ENCODE results near the gene SFXN4. TPM values are rescaled to one million over a fixed set of nuclear protein-coding genes. Genes with fewer than 3 reads are reported as not detected.

Gene SFXN4
- total RNA-seq, 1 donor from 2014 or later: 21.7 TPM

DNA sequence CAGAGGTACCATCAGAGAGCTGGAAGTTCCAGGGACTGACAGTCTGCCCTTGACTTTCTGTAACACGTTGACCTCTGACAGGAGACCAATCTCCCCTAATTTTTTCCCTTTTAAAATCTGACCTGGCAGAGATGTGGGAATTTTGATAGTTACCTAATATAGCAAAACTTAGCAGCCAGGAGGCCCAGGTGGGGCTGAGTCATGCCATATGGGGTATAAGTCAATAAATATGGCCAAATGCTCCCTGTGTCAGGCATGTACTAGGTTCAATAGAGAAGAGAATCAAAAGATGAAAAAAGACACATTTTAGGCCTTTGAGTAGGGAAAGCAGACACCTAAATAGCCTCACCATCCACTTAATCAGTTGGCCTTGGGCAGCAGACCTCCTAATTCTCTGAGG is 35.7 kb upstream of the SFXN4 start:
- TF ChIP-seq, protein P1, sequence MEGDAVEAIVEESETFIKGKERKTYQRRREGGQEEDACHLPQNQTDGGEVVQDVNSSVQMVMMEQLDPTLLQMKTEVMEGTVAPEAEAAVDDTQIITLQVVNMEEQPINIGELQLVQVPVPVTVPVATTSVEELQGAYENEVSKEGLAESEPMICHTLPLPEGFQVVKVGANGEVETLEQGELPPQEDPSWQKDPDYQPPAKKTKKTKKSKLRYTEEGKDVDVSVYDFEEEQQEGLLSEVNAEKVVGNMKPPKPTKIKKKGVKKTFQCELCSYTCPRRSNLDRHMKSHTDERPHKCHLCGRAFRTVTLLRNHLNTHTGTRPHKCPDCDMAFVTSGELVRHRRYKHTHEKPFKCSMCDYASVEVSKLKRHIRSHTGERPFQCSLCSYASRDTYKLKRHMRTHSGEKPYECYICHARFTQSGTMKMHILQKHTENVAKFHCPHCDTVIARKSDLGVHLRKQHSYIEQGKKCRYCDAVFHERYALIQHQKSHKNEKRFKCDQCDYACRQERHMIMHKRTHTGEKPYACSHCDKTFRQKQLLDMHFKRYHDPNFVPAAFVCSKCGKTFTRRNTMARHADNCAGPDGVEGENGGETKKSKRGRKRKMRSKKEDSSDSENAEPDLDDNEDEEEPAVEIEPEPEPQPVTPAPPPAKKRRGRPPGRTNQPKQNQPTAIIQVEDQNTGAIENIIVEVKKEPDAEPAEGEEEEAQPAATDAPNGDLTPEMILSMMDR (IDR thresholded peaks at IDR 0.05): no peak
- ChIA-PET POLR2A (no interaction called here), CTCF (interaction anchor here (0.6 to 13.0 kb wide), 4 partner anchors 216 to 334 kb away, joined by 3 to 127 read pairs (median 28); no protein-coding TSS in a partner anchor)
- H3K27ac Mint-ChIP-seq: no peak overlapping the region
- intact Hi-C loops (cut with micrococcal nuclease): no loop called here
- no peaks in the 10 kb centered on the region for H3K9me3 Mint-ChIP-seq
- H3K27me3 Mint-ChIP-seq: peaks cover 3% of the 10 kb centered on the region
- DNase-seq (no peak), ATAC-seq (ENCODE audit: low read depth) (no peak)
- H3K36me3 Mint-ChIP-seq (ENCODE audit: low read depth): no peaks in the 10 kb centered on the region
- no peak overlapping the region for H3K4me3 Mint-ChIP-seq
- peaks cover 7% of the 10 kb centered on the region for H3K4me1 Mint-ChIP-seq

DNA sequence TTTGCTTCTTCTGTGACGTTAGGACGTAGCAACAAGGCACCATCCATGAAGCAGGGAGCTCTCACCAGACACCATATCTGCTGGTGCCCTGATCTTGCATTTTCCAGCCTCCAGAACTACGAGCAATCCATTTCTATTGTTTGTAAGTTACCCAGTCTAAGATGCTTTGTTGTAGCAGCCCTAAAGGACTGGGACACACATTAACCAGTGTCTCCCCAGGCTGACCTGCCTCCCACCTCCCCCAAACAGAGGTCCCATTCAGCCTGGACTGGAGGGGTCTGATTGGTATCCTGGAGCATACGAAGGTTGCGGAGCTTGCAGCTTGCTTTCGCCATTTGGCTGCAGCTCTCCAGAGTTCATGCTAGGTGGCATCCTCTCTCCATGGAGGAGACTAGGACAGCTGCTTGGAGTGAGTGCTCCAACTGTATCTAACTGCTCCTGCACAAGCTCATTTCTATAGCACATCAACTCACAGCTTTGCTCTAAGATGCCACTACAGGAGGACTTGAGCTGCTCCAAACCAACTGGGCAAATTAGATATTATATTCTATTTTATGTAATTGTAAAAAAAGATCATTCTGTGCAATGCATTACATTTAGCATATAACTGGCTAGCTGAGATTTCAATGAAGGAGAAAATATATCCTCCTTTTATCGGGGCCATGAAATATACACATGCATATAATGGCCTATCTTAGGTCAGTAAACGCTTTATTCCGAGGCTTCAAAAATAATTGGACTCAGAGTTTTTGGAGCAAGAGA is 33.9 kb upstream of the SFXN4 start:
- H3K36me3 Mint-ChIP-seq (ENCODE audit: low read depth): no peaks in the 10 kb centered on the region
- H3K27me3 Mint-ChIP-seq: peaks cover 3% of the 10 kb centered on the region
- H3K9me3 Mint-ChIP-seq: no peaks in the 10 kb centered on the region
- peaks cover 3% of the 10 kb centered on the region for H3K4me1 Mint-ChIP-seq
- no peak for DNase-seq
- POLR2A ChIA-PET: interaction anchor here (0.7 to 1.4 kb wide), 5 partner anchors 10 to 344 kb away, joined by 3 to 5 read pairs (median 3); no protein-coding TSS in a partner anchor
- TF ChIP-seq, protein P1 (IDR thresholded peaks at IDR 0.05): no peak
- H3K27ac Mint-ChIP-seq: no peak overlapping the region
- intact Hi-C loops (cut with micrococcal nuclease): loop anchor here (1.0 to 5.0 kb wide), 5 partner anchors 218 to 658 kb away; no protein-coding TSS in a partner anchor
- no peak overlapping the region for H3K4me3 Mint-ChIP-seq
- CTCF ChIA-PET: interaction anchor here (0.7 to 13.0 kb wide), 32 partner anchors 7 to 661 kb away, joined by 3 to 127 read pairs (median 4); partner anchors contain the start of genes GRK5 and RGS10
- peak; percentile 88 for ATAC-seq (ENCODE audit: low read depth)

DNA sequence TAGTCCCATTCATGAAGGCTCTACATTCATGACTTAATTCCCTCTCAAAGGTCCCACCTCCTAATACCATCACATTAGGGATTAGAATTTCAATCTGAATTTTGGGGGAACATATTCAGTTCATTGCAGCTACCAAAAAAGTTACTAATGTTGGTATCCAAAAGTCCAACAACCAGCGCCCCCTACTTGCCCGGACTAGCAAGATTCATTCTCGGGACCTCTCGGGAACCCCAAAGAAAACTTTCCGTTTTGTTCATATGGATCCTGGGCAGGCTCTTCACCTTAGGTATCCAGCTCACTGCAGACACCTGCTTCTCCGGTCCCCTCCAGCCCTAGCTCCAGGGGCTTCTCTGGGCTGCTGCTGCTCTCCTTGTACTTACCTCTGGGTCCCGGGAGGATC is 32.9 kb upstream of the SFXN4 start:
- TF ChIP-seq, protein P1 (IDR thresholded peaks at IDR 0.05): no peak
- no peaks in the 10 kb centered on the region for H3K9me3 Mint-ChIP-seq
- CTCF ChIA-PET: interaction anchor here (0.9 to 13.0 kb wide), 15 partner anchors 8 to 352 kb away, joined by 3 to 127 read pairs (median 11); partner anchors contain the start of genes GRK5 and RGS10
- H3K27me3 Mint-ChIP-seq: peaks cover 3% of the 10 kb centered on the region
- no peaks in the 10 kb centered on the region for H3K36me3 Mint-ChIP-seq (ENCODE audit: low read depth)
- intact Hi-C loops (cut with micrococcal nuclease): loop anchor here (5.0 kb wide), 1 partner anchor 659 kb away; no protein-coding TSS in a partner anchor
- POLR2A ChIA-PET: interaction anchor here (0.6 to 0.8 kb wide), 3 partner anchors 33 to 527 kb away, joined by 3 to 7 read pairs (median 3); partner anchors contain the start of genes INPP5F and SFXN4
- DNase-seq (no peak), ATAC-seq (ENCODE audit: low read depth) (no peak)
- H3K27ac Mint-ChIP-seq: no peak overlapping the region
- H3K4me1 Mint-ChIP-seq: peaks cover 3% of the 10 kb centered on the region
- no peak overlapping the region for H3K4me3 Mint-ChIP-seq

DNA sequence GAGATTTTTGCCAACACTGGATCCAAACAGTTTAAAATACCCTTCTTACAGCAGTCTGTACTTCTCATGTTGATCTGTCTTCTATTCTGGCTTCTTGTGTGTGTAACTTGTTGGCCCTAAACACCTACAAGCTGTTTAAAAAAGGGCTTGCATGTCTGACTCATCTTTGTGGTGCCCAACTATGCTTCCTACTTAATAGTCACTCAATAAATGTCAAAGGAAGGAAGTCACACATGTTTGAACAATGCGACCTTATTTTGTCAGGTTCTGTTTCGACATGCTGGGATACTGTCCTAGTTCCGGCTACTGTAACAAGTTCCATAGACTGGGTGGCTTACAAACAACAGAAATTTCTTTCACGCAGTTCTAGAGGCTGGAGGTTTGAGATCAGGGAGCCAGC is 32.4 kb upstream of the SFXN4 start:
- intact Hi-C loops (cut with micrococcal nuclease): loop anchor here (5.0 kb wide), 1 partner anchor 659 kb away; no protein-coding TSS in a partner anchor
- no peaks in the 10 kb centered on the region for H3K36me3 Mint-ChIP-seq (ENCODE audit: low read depth)
- ChIA-PET CTCF (interaction anchor here (0.9 to 13.0 kb wide), 11 partner anchors 8 to 345 kb away, joined by 3 to 127 read pairs (median 12); partner anchors contain the start of genes GRK5 and RGS10), POLR2A (interaction anchor here (0.6 to 0.8 kb wide), 3 partner anchors 33 to 528 kb away, joined by 3 to 7 read pairs (median 3); partner anchors contain the start of genes INPP5F and SFXN4)
- no peak for DNase-seq
- no peak overlapping the region for H3K27ac Mint-ChIP-seq
- H3K9me3 Mint-ChIP-seq: no peaks in the 10 kb centered on the region
- peaks cover 3% of the 10 kb centered on the region for H3K4me1 Mint-ChIP-seq
- H3K4me3 Mint-ChIP-seq: no peak overlapping the region
- peaks cover 3% of the 10 kb centered on the region for H3K27me3 Mint-ChIP-seq
- no peak for ATAC-seq (ENCODE audit: low read depth)
- TF ChIP-seq, protein P1 (IDR thresholded peaks at IDR 0.05): no peak

DNA sequence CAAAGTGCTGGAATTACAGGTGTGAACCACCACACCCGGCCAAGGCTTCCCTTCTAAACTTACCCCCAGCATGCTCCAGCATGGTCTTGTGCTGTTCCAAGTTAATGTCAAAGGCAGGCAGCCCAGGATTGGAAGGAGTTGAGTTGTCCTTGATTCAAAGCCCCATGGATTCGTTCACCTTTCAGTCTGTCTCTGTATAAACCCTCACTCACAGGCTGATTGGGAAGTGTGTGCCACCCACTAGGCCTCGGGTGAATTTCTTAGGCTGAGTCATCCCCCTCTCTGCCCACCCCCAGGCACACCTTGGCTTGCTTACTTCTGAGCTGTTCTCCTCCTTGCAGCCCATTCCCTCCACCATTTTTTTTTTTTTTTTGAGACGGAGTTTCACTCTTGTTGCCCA is 26.4 kb upstream of the SFXN4 start:
- DNase-seq (no peak), ATAC-seq (ENCODE audit: low read depth) (no peak)
- TF ChIP-seq, protein P1 (IDR thresholded peaks at IDR 0.05): no peak
- intact Hi-C loops (cut with micrococcal nuclease): no loop called here
- Mint-ChIP-seq H3K27me3 (no peaks in the 10 kb centered on the region), H3K4me3 (no peak overlapping the region), H3K4me1 (peaks cover 14% of the 10 kb centered on the region), H3K9me3 (no peaks in the 10 kb centered on the region), H3K36me3 (ENCODE audit: low read depth) (no peaks in the 10 kb centered on the region), H3K27ac (no peak overlapping the region)
- ChIA-PET CTCF (interaction anchor here (3.1 kb wide), 1 partner anchor 7 kb away, joined by 12 read pairs; no protein-coding TSS in a partner anchor), POLR2A (interaction anchor here (0.7 kb wide), 1 partner anchor 733 kb away, joined by 6 read pairs; no protein-coding TSS in a partner anchor)
